ENCODE data around the gene EHMT1.

- TF ChIP-seq POLR2A (IDR thresholded peaks at IDR 0.05): no peak
- TF ChIP-seq CTCF (IDR thresholded peaks at IDR 0.05): no peak
These were observed 64.6 kb downstream of the EHMT1 start for GRCh38 chr9:137683262-137683864.
